IMR-90 (cell line): ENCODE results near the gene HIF1A. TPM values are rescaled to one million over a fixed set of nuclear protein-coding genes. Genes with fewer than 3 reads are reported as not detected.

Source experiments
- ATAC-seq: fragments of 200-7000 bp; cut with Tn5 transposase; 2 replicates; pipeline ENCODE4 v1.9.1; 2020; ENCODE audit warnings: low read depth, mild to moderate bottlenecking, moderate library complexity
- BruUV-seq: library from RNA; stranded (reverse); fragments of 400-500 nt; replicated peaks from 2 replicates; lab custom pipeline; 2021; lab: Mats Ljungman, UMichigan
- CTCF ChIA-PET: fragments of 300-600 bp; formaldehyde crosslinking; extraction: SDS; loops from one replicate; lab custom pipeline; 2021; ENCODE audit warnings: antibody characterized with exemption; lab: Yijun Ruan, JAX
- POLR2A ChIA-PET: fragments of 300-600 bp; sonication (Branson Sonifier 250); formaldehyde crosslinking; loops from one replicate; lab custom pipeline; 2022; ENCODE audit warnings: antibody characterized with exemption; ENCODE audit not compliant: unreplicated experiment; lab: Charles Lee
- DNase-seq: peaks from one replicate; pipeline ENCODE4 v3.0.0; 2013
- H2AFZ ChIP-seq: replicated peaks from 2 replicates; pipeline ENCODE3; 2013; ENCODE audit warnings: low read length, mild to moderate bottlenecking; ENCODE audit not compliant: poor library complexity
- H2AK5ac ChIP-seq: 2 replicates; pipeline ENCODE4 v1.6.1; 2013; ENCODE audit warnings: low read depth, low read length, inconsistent platforms
- H2AK9ac ChIP-seq: replicated peaks from 2 replicates; pipeline ENCODE3; 2013; ENCODE audit warnings: mild to moderate bottlenecking, low read depth, low read length, moderate library complexity; ENCODE audit not compliant: poor library complexity
- H2BK120ac ChIP-seq: 2 replicates; pipeline ENCODE4 v1.6.1; 2013; ENCODE audit warnings: low read depth, low read length, inconsistent platforms
- H2BK15ac ChIP-seq: 3 replicates; pipeline ENCODE4 v1.6.1; 2013; ENCODE audit warnings: low read depth, low read length, inconsistent platforms
- H2BK20ac ChIP-seq: 2 replicates; pipeline ENCODE4 v1.6.1; 2013; ENCODE audit warnings: low read depth, mild to moderate bottlenecking, inconsistent platforms, low read length, moderate library complexity
- H2BK5ac ChIP-seq: 2 replicates; pipeline ENCODE4 v1.6.1; 2013; ENCODE audit warnings: mild to moderate bottlenecking, low read depth, low read length, inconsistent platforms; ENCODE audit not compliant: poor library complexity, severe bottlenecking
- H3K14ac ChIP-seq: replicated peaks from 2 replicates; pipeline ENCODE4 v1.6.1; 2013; ENCODE audit warnings: low read depth, low read length, inconsistent platforms
- H3K18ac ChIP-seq: 2 replicates; pipeline ENCODE4 v1.6.1; 2013; ENCODE audit warnings: low read depth, low read length, control low read depth
- H3K23ac ChIP-seq: 2 replicates; pipeline ENCODE4 v1.6.1; 2013; ENCODE audit warnings: low read depth, low read length, inconsistent platforms
- H3K27ac ChIP-seq: 2 replicates; pipeline ENCODE4 v1.5.1; 2013; ENCODE audit warnings: mild to moderate bottlenecking, control low read depth, low read length; ENCODE audit not compliant: insufficient read depth
- H3K27me3 ChIP-seq: 2 replicates; pipeline ENCODE4 v1.6.1; 2013; ENCODE audit warnings: low read length; ENCODE audit not compliant: control insufficient read depth, insufficient read depth
- H3K36me3 ChIP-seq: 2 replicates; pipeline ENCODE4 v1.6.1; 2013; ENCODE audit warnings: low read length, mixed read lengths; ENCODE audit not compliant: control insufficient read depth, insufficient read depth
- H3K4ac ChIP-seq: 2 replicates; pipeline ENCODE4 v1.6.1; 2013; ENCODE audit warnings: low read depth, low read length, inconsistent platforms
- H3K4me1 ChIP-seq: 2 replicates; pipeline ENCODE4 v1.6.1; 2013; ENCODE audit warnings: low read length, mixed read lengths; ENCODE audit not compliant: control insufficient read depth, insufficient read depth
- H3K4me2 ChIP-seq: 2 replicates; pipeline ENCODE4 v1.6.1; 2013; ENCODE audit warnings: low read depth, mild to moderate bottlenecking, control low read depth, low read length, moderate library complexity
- H3K4me3 ChIP-seq: 2 replicates; pipeline ENCODE4 v1.5.1; 2013; ENCODE audit warnings: low read depth, mild to moderate bottlenecking, control low read depth, low read length, moderate library complexity; ENCODE audit not compliant: insufficient read depth
- H3K56ac ChIP-seq: 2 replicates; pipeline ENCODE4 v1.6.1; 2013; ENCODE audit warnings: low read length, inconsistent platforms; ENCODE audit not compliant: insufficient read depth; ENCODE audit errors: extremely low read depth
- H3K79me1 ChIP-seq, 2 experiments: 2 replicates each; pipeline ENCODE4 v1.6.1; 2013; ENCODE audit warnings: low read length in 2 of 2, inconsistent platforms in 1 of 2, low read depth in 1 of 2
- H3K9ac ChIP-seq: 2 replicates; pipeline ENCODE4 v1.6.1; 2013; ENCODE audit warnings: low read depth, low read length, control low read depth
- H3K9me1 ChIP-seq: 2 replicates; pipeline ENCODE4 v1.6.1; 2013; ENCODE audit warnings: low read length, inconsistent platforms; ENCODE audit not compliant: insufficient read depth
- H3K9me3 ChIP-seq: 2 replicates; pipeline ENCODE4 v1.6.1; 2013; ENCODE audit warnings: low read length; ENCODE audit not compliant: control insufficient read depth, insufficient read depth
- H4K20me1 ChIP-seq: 2 replicates; pipeline ENCODE4 v1.6.1; 2013; ENCODE audit warnings: low read length, inconsistent platforms; ENCODE audit not compliant: insufficient read depth
- H4K5ac ChIP-seq: 2 replicates; pipeline ENCODE4 v1.6.1; 2013; ENCODE audit warnings: mild to moderate bottlenecking, low read depth, low read length, control low read depth
- H4K8ac ChIP-seq, 2 experiments: 2 replicates each; pipeline ENCODE4 v1.6.1; 2013; ENCODE audit warnings: low read depth in 2 of 2, low read length in 2 of 2, control low read depth in 1 of 2, inconsistent platforms in 1 of 2
- H4K91ac ChIP-seq: 2 replicates; pipeline ENCODE4 v1.6.1; 2013; ENCODE audit warnings: low read depth, low read length, inconsistent platforms; ENCODE audit not compliant: insufficient read depth
- NFE2L2 ChIP-seq: fragments of 150-350 bp; IDR thresholded peaks from 2 replicates; pipeline ENCODE4 v1.6.1; 2016; ENCODE audit warnings: low read depth, mild to moderate bottlenecking, low read length
- WGBS, 2 experiments: methylation state at CpG; one replicate each; pipeline versions ENCODE4 v1.1.5 to v1.1.7; 2013; ENCODE audit warnings: missing lambda C conversion rate in 2 of 2; ENCODE audit not compliant: insufficient read length in 1 of 2; ENCODE audit errors: extremely low coverage in 2 of 2; 5-methylcytosine and 5-hydroxymethylcytosine counted together
- dilution Hi-C: fragments of 300-500 bp; cut with HindIII; formaldehyde crosslinking; loops from one replicate; pipeline ENCODE4 v1.14.3; 2018; ENCODE audit warnings: low sequenced_read_pairs; ENCODE audit not compliant: unreplicated experiment
- in situ Hi-C: fragments of 300-500 bp; cut with MboI; formaldehyde crosslinking; loops from 3 replicates; pipeline ENCODE4 v1.14.3; 2019; ENCODE audit warnings: low sequenced_read_pairs, inconsistent platforms, mixed read lengths
- intact Hi-C: fragments of 100-400 bp; cut with micrococcal nuclease; formaldehyde crosslinking; loops from 2 replicates; pipeline ENCODE4 v1.10.0; 2022
- polyA plus RNA-seq, 3 experiments: library from polyadenylated mRNA; depleted of rRNA; stranded (reverse); fragments of >200 nt; gene quantifications; 2 replicates each; pipeline ENCODE4 v1.2.3, GENCODE V29; 2012; ENCODE audit warnings: low replicate concordance in 1 of 3
- total RNA-seq: library from RNA; depleted of rRNA; stranded (reverse); fragments of >200 nt; gene quantifications from 2 replicates; pipeline ENCODE4 v1.2.3, GENCODE V29; 2012

HIF1A gene
- total and polyA plus RNA-seq, 2 of the 4 experiments (the other 2 are of a cell fraction) = 128 to 301 TPM

GRCh38 chr14:61749867-61750266 lies 54.6 kb downstream of the HIF1A start:
- no peak for TF ChIP-seq NFE2L2
- Histone ChIP-seq H2AFZ (no peak overlapping the region), H2BK5ac (peak overlapping the region; percentile 69), H3K4me3 (peak overlapping the region; percentile 86; the same call in 1 of the 2 replicates), H3K4ac (no peak overlapping the region), H2AK9ac (no peak overlapping the region), H3K56ac (no peak overlapping the region), H4K8ac (no peak overlapping the region), H3K79me1 (peaks cover 3 to 7% of the 10 kb centered on the region in 2 experiments; a peak in 3 of 4 replicates), H4K20me1 (peaks cover 8% of the 10 kb centered on the region; the same call in 1 of the 2 replicates), H3K4me2 (peak overlapping the region; percentile 80; the same call in 1 of the 2 replicates), H2BK20ac (no peak overlapping the region), H3K4me1 (peaks cover 13% of the 10 kb centered on the region), H2BK15ac (no peak overlapping the region), H4K91ac (no peak overlapping the region), H3K14ac (no peak overlapping the region), H3K27ac (no peak overlapping the region), H3K9ac (peak overlapping the region; percentile 76; the same call in 1 of the 2 replicates), H3K23ac (no peak overlapping the region; the same call in 1 of the 2 replicates), H3K9me3 (no peaks in the 10 kb centered on the region; the same call in 1 of the 2 replicates), H3K18ac (peak overlapping the region; percentile 51; the same call in 1 of the 2 replicates), H3K36me3 (peaks cover 31% of the 10 kb centered on the region), H3K9me1 (peaks cover 2% of the 10 kb centered on the region; the same call in 1 of the 2 replicates), H4K5ac (peak overlapping the region; percentile 64; the same call in 1 of the 2 replicates), H2BK120ac (no peak overlapping the region), H3K27me3 (no peaks in the 10 kb centered on the region), H2AK5ac (no peak overlapping the region)
- no peak for DNase-seq
- ATAC-seq = no peak
- dilution Hi-C loops (no loop called here), intact Hi-C loops (loop anchor here (2.0 to 5.0 kb wide), 2 partner anchors 188 to 283 kb away; no protein-coding TSS in a partner anchor), in situ Hi-C loops (no loop called here)
- ChIA-PET CTCF (interaction anchor here (1.5 to 1.9 kb wide), 2 partner anchors 10 to 16 kb away, joined by 5 to 6 read pairs; no protein-coding TSS in a partner anchor), POLR2A (interaction anchor here (0.6 kb wide), 1 partner anchor 141 kb away, joined by 5 read pairs; no protein-coding TSS in a partner anchor)
- WGBS, 2 experiments = no CpG with 5 or more reads among the region's 3 CpGs
- BruUV-seq = no TSS peak
